T-helper 17 cell (primary cell): Measurements from ENCODE around the gene RABGGTA. TPM values are rescaled to one million over a fixed set of nuclear protein-coding genes. Genes with fewer than 3 reads are reported as not detected.
"Not testable (repeated sequence)": the region's sequence is repeated elsewhere in the genome, so short reads cannot be mapped to it uniquely, and the experiment has no call there.

Source experiments
- ATAC-seq: fragments of 150-1000 bp; cut with Tn5 transposase; 2 replicates; pipeline ENCODE4 v1.10.0; 2021; ENCODE audit warnings: mild to moderate bottlenecking, moderate library complexity
- DNase-seq, 3 donors: peaks; one replicate each; pipeline versions ENCODE4 v3.0.0 to v3.0.0-alpha.2; 2020 to 2021
- H3K9me3 ChIP-seq: one replicate; pipeline ENCODE4 v1.7.0; 2013; ENCODE audit warnings: low read length, mild to moderate bottlenecking; ENCODE audit not compliant: control insufficient read depth, poor library complexity, severe bottlenecking
- H3K27ac Mint-ChIP-seq: one replicate; pipeline ENCODE4 v1.8.0; 2022; ENCODE audit warnings: mild to moderate bottlenecking, moderate library complexity, mixed read lengths
- H3K27me3 Mint-ChIP-seq: one replicate; pipeline ENCODE4 v1.8.0; 2022; ENCODE audit warnings: mixed read lengths
- H3K36me3 Mint-ChIP-seq: one replicate; pipeline ENCODE4 v1.8.0; 2022; ENCODE audit warnings: low read depth, mixed read lengths
- H3K4me1 Mint-ChIP-seq: one replicate; pipeline ENCODE4 v1.8.0; 2022; ENCODE audit warnings: mild to moderate bottlenecking, mixed read lengths
- H3K4me3 Mint-ChIP-seq: one replicate; pipeline ENCODE4 v1.8.0; 2022; ENCODE audit warnings: mild to moderate bottlenecking, moderate library complexity, mixed read lengths
- total RNA-seq, 4 donors: library from RNA in 2 of 4; stranded (reverse) in 2 of 4; gene quantifications; one replicate each; pipeline ENCODE4 v1.2.3 and lab custom pipeline; 2022 to 2026

RABGGTA gene
- total RNA-seq, 2 donors from 2014 or later, result 54.4 to 72.1 TPM

- no peak for DNase-seq
- Mint-ChIP-seq H3K36me3 (peaks cover 6% of the 10 kb centered on the region), H3K27me3 (no peaks in the 10 kb centered on the region), H3K4me3 (peak overlapping the region; percentile 73), H3K4me1 (peaks cover 36% of the 10 kb centered on the region), H3K27ac (peak overlapping the region; percentile 89)
- ATAC-seq, result no peak
- no peaks in the 10 kb centered on the region for H3K9me3 ChIP-seq
These were observed 24.6 kb downstream of the RABGGTA start for GRCh38 chr14:24246765-24247212.

GRCh38 chr14:24245350-24245749, 26.0 kb downstream of the RABGGTA start:
- ATAC-seq, H3K9me3 ChIP-seq, DNase-seq, H3K4me3 Mint-ChIP-seq, H3K36me3 Mint-ChIP-seq, H3K27me3 Mint-ChIP-seq: not testable (repeated sequence)
- Mint-ChIP-seq H3K27ac (peak overlapping the region; percentile 79), H3K4me1 (peaks cover 34% of the 10 kb centered on the region)

- H3K36me3 Mint-ChIP-seq, result peaks cover 2% of the 10 kb centered on the region
- no peak for ATAC-seq
- H3K4me1 Mint-ChIP-seq, result peaks cover 42% of the 10 kb centered on the region
- no peaks in the 10 kb centered on the region for H3K27me3 Mint-ChIP-seq
- peak overlapping the region; percentile 94 for H3K4me3 Mint-ChIP-seq
- no peak for DNase-seq
- peak overlapping the region; percentile 99 for H3K27ac Mint-ChIP-seq
- H3K9me3 ChIP-seq, result no peaks in the 10 kb centered on the region
These were observed 28.0 kb downstream of the RABGGTA start for GRCh38 chr14:24243336-24243836.

DNA sequence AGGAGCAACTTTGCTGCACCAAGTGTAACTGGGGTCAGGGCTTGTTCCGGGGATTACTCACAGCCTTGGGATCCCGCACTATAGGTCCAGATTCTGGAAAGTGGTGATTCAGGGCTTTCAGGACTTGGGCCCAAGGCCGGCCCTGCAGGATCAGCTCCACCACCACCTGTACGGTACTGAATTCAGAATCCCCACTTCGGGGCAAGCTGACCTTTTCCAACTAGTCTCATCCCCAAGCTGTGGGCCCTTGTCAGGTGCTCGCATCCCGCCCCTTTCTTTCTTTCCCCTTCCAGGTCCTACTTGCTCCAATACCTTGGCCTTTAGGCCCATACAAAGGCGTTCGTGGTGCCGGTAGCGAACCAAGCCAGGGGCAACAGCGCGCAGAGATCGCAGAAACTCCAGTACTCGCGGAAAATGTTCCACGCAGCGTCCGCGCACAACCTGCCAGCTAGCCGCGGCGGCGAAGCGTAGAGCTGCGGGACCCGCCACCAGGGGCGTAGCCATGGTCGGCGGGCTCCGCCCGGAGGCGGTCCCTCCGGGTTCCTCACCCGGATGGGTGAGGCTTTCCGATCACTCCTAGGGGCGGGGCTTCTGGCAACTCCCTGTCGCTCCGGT, 29.5 kb downstream of the RABGGTA start:
- Mint-ChIP-seq H3K4me3 (peak overlapping the region; percentile 94), H3K27ac (peak overlapping the region; percentile 99)

GRCh38 chr14:24240110-24240918, 31.1 kb downstream of the RABGGTA start:
- ATAC-seq (no peak), DNase-seq (no peak)

More for the DNA sequence above, 29.5 kb downstream of the RABGGTA start:
- H3K27me3 Mint-ChIP-seq, result no peaks in the 10 kb centered on the region
- DNase-seq (peak; percentile 90 to 93 (median 92)), ATAC-seq (peak; percentile 86)
- H3K4me1 Mint-ChIP-seq, result peaks cover 48% of the 10 kb centered on the region
- H3K36me3 Mint-ChIP-seq, result peaks cover 7% of the 10 kb centered on the region
- H3K9me3 ChIP-seq, result no peaks in the 10 kb centered on the region

DNA sequence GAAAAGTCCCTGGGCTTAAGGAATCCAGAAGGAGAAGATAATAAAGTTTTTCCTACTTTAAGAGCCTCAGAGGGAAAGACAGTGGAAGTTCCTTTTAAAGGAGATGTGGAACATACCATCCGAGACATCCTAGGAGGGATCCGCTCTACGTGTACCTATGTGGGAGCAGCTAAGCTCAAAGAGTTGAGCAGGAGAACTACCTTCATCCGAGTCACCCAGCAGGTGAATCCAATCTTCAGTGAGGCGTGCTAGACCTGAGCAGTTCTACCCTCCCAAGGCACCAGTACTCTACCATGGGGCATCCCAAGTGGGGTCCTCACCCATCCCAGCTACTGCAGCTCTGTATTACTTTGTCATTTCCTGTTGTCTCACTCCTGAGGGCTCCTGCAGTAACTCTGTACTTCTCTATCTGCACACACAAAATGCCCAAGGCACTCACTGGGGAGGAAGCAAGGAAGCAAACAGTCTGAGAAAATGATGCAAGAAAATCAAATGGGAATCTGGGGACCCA, 32.8 kb downstream of the RABGGTA start:
- Mint-ChIP-seq H3K4me3 (no peak overlapping the region), H3K27ac (peak overlapping the region; percentile 91), H3K36me3 (peaks cover 16% of the 10 kb centered on the region), H3K4me1 (peaks cover 58% of the 10 kb centered on the region), H3K27me3 (no peaks in the 10 kb centered on the region)
- DNase-seq (no peak), ATAC-seq (no peak)
- no peaks in the 10 kb centered on the region for H3K9me3 ChIP-seq

More at GRCh38 chr14:24240110-24240918, 31.1 kb downstream of the RABGGTA start:
- peaks cover 54% of the 10 kb centered on the region for H3K4me1 Mint-ChIP-seq
- no peaks in the 10 kb centered on the region for H3K9me3 ChIP-seq
- peak overlapping the region; percentile 99 for H3K27ac Mint-ChIP-seq
- H3K27me3 Mint-ChIP-seq, result no peaks in the 10 kb centered on the region
- H3K36me3 Mint-ChIP-seq, result peaks cover 16% of the 10 kb centered on the region
- H3K4me3 Mint-ChIP-seq, result peak overlapping the region; percentile 57

GRCh38 chr14:24238123-24238522, 33.3 kb downstream of the RABGGTA start:
- Mint-ChIP-seq H3K36me3 (peaks cover 16% of the 10 kb centered on the region), H3K27ac (peak overlapping the region; percentile 91), H3K4me1 (peaks cover 58% of the 10 kb centered on the region), H3K27me3 (no peaks in the 10 kb centered on the region), H3K4me3 (no peak overlapping the region)
- DNase-seq (no peak), ATAC-seq (no peak)
- no peaks in the 10 kb centered on the region for H3K9me3 ChIP-seq

DNA sequence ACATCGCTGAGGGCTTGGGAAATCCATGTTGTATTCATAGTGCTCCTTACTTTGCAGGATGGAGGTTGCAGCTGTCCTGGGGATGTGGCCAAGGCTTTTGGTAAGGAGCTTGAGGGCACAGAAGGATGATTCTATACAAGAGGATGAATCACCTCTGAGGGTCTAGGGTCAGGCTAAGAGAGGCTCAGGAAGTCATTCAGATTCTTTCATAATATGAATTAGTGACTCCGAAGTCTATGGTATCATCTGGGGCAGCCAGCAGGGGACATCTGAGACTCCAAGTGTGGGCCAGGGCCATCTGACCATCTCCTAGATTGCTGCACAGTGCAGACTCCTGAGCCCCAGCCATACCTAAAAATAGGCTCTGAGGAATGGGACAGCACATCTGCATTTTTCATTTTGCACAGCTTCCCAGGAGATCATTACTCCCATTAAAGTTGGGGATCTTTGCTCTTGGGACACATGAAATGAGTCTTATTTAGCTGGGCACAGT, 33.9 kb downstream of the RABGGTA start:
- DNase-seq, result no peak
- Mint-ChIP-seq H3K27ac (peak overlapping the region; percentile 91), H3K4me1 (peaks cover 53% of the 10 kb centered on the region), H3K4me3 (peak overlapping the region; percentile 28), H3K36me3 (peaks cover 16% of the 10 kb centered on the region), H3K27me3 (no peaks in the 10 kb centered on the region)
- no peak for ATAC-seq
- H3K9me3 ChIP-seq, result no peaks in the 10 kb centered on the region

GRCh38 chr14:24236689-24237462, 34.5 kb downstream of the RABGGTA start:
- DNase-seq (no peak), ATAC-seq (no peak)
- Mint-ChIP-seq H3K27me3 (no peaks in the 10 kb centered on the region), H3K4me3 (peak overlapping the region; percentile 28), H3K36me3 (peaks cover 18% of the 10 kb centered on the region), H3K4me1 (peaks cover 53% of the 10 kb centered on the region), H3K27ac (peak overlapping the region; percentile 91)
- H3K9me3 ChIP-seq, result no peaks in the 10 kb centered on the region

DNA sequence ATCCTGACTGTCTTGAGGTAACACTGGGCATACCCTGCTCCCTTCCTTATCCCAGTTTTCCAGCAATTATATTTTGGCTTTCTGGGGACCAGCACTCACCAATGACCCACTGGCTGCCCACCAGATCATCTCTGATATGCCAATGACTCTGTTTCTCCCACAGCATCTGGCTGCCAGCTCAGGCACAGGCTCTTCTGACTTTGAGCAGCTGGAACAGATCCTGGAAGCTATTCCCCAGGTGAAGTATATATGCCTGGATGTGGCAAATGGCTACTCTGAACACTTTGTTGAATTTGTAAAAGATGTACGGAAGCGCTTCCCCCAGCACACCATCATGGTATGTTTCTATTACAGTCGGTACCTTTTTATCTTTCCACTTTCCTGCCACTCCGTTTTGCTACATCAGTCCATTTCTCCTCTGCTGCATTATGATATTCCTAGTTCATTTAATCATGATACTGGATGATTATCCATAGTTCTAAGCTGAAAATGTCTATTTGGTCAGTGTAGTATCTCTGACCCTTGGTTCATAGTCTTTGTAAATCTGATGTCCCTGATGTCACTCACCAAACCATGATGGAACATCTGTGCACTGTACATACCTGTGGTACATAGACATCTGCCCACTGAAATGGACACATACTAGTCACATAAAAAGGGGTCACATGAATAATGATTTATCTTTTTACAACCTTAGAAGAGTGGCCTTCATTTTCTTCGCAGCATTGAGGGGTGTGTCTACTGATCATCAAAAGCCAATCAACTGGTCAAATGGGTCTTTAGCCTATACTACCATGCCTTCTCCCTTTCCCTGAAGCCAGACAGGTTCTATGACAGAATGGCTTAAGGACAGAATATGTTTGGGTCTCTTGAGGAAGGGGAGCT, 35.4 kb downstream of the RABGGTA start:
- peak overlapping the region; percentile 91 for H3K27ac Mint-ChIP-seq
- peaks cover 18% of the 10 kb centered on the region for H3K36me3 Mint-ChIP-seq
- no peak for DNase-seq
- H3K27me3 Mint-ChIP-seq, result no peaks in the 10 kb centered on the region
- peaks cover 59% of the 10 kb centered on the region for H3K4me1 Mint-ChIP-seq
- peak overlapping the region; percentile 15 for H3K4me3 Mint-ChIP-seq
- no peak for ATAC-seq
- H3K9me3 ChIP-seq, result no peaks in the 10 kb centered on the region

GRCh38 chr14:24234095-24235005, 37.0 kb downstream of the RABGGTA start:
- H3K4me1 Mint-ChIP-seq, result peaks cover 52% of the 10 kb centered on the region
- peak overlapping the region; percentile 94 for H3K4me3 Mint-ChIP-seq
- no peaks in the 10 kb centered on the region for H3K9me3 ChIP-seq
- H3K27me3 Mint-ChIP-seq, result no peaks in the 10 kb centered on the region
- DNase-seq, result no peak
- H3K36me3 Mint-ChIP-seq, result peaks cover 18% of the 10 kb centered on the region
- no peak for ATAC-seq
- H3K27ac Mint-ChIP-seq, result peak overlapping the region; percentile 89
